HepG2 (cell line): ENCODE data around the gene PRR30. TPM values are rescaled to one million over a fixed set of nuclear protein-coding genes. Genes with fewer than 3 reads are reported as not detected.

ENCODE experiments used
- AGO2 ChIP-seq: fragments of 200-400 bp; formaldehyde crosslinking; optimal IDR thresholded peaks from 2 replicates; pipeline ENCODE3; 2017; ENCODE audit warnings: mild to moderate bottlenecking, low read depth, low read length, moderate library complexity
- ATF7 ChIP-seq, 2 experiments: fragments of 450-650 bp in 1 of 2; sonication (generic) in 1 of 2; formaldehyde crosslinking in 1 of 2; IDR thresholded peaks; 2 replicates each; pipeline versions ENCODE4 v1.4.0 to v1.6.1; 2016 to 2020; ENCODE audit warnings: antibody characterized with exemption in 1 of 2, mild to moderate bottlenecking in 1 of 2, missing genetic modification reagents in 1 of 2
- GATA4 ChIP-seq: sonication (generic); IDR thresholded peaks from 2 replicates; pipeline ENCODE4 v1.6.1; 2016; ENCODE audit warnings: antibody characterized with exemption, low read depth, borderline replicate concordance
- GATAD1 ChIP-seq: IDR thresholded peaks from 2 replicates; pipeline ENCODE4 v1.6.1; 2016; ENCODE audit warnings: missing genetic modification reagents, missing compliant biosample characterization
- HMG20B ChIP-seq: conservative IDR thresholded peaks from 2 replicates; pipeline ENCODE4 v1.6.1; 2016; ENCODE audit warnings: missing genetic modification reagents, missing compliant biosample characterization
- HOXA7 ChIP-seq: sonication (generic); formaldehyde crosslinking; IDR thresholded peaks from 2 replicates; pipeline ENCODE4 v1.8.1; 2022; ENCODE audit warnings: mild to moderate bottlenecking, missing genetic modification reagents, moderate library complexity
- NFIC ChIP-seq: IDR thresholded peaks from 2 replicates; pipeline ENCODE4 v1.6.1; 2012; ENCODE audit warnings: mild to moderate bottlenecking, low read length, inconsistent platforms
- NPAS2 ChIP-seq: sonication (generic); formaldehyde crosslinking; IDR thresholded peaks from 2 replicates; pipeline ENCODE4 v1.8.0; 2022; ENCODE audit warnings: mild to moderate bottlenecking, missing genetic modification reagents, borderline replicate concordance
- NR2F6 ChIP-seq, 2 experiments: IDR thresholded peaks; 2 replicates each; pipeline ENCODE4 v1.6.1; 2016; ENCODE audit warnings: antibody characterized with exemption in 1 of 2, mild to moderate bottlenecking in 1 of 2
- RFX1 ChIP-seq: fragments of 450-650 bp; IDR thresholded peaks from 2 replicates; pipeline ENCODE4 v1.6.1; 2017
- ZBTB42 ChIP-seq: sonication (generic); formaldehyde crosslinking; IDR thresholded peaks from 2 replicates; pipeline ENCODE4 v1.5.0; 2020; ENCODE audit warnings: mild to moderate bottlenecking, missing genetic modification reagents
- ZIK1 ChIP-seq: sonication (generic); formaldehyde crosslinking; IDR thresholded peaks from 2 replicates; pipeline ENCODE4 v1.5.0; 2020; ENCODE audit warnings: mild to moderate bottlenecking, low read depth, missing genetic modification reagents, borderline replicate concordance
- ZKSCAN8 ChIP-seq: IDR thresholded peaks from 2 replicates; pipeline ENCODE4 v1.6.1; 2016; ENCODE audit warnings: borderline replicate concordance, missing genetic modification reagents, missing compliant biosample characterization
- ZNF136 ChIP-seq: sonication (generic); formaldehyde crosslinking; IDR thresholded peaks from 2 replicates; pipeline ENCODE4 v1.8.1; 2022; ENCODE audit warnings: low read depth, mild to moderate bottlenecking, moderate library complexity, missing genetic modification reagents
- ZNF180 ChIP-seq: sonication (generic); formaldehyde crosslinking; IDR thresholded peaks from 2 replicates; pipeline ENCODE4 v1.4.0; 2020; ENCODE audit warnings: low read depth, missing genetic modification reagents, borderline replicate concordance
- ZNF230 ChIP-seq: sonication (generic); formaldehyde crosslinking; IDR thresholded peaks from 2 replicates; pipeline ENCODE4 v1.4.0; 2020; ENCODE audit warnings: mild to moderate bottlenecking, missing genetic modification reagents
- ZNF260 ChIP-seq: sonication (generic); formaldehyde crosslinking; IDR thresholded peaks from 2 replicates; pipeline ENCODE4 v1.4.0; 2020; ENCODE audit warnings: missing genetic modification reagents, low read depth, mild to moderate bottlenecking, borderline replicate concordance
- ZNF264 ChIP-seq: sonication (generic); formaldehyde crosslinking; IDR thresholded peaks from 2 replicates; pipeline ENCODE4 v1.4.0; 2020; ENCODE audit warnings: missing genetic modification reagents
- ZNF317 ChIP-seq: sonication (generic); formaldehyde crosslinking; IDR thresholded peaks from 2 replicates; pipeline ENCODE4 v1.5.0; 2020; ENCODE audit warnings: mild to moderate bottlenecking, missing genetic modification reagents
- ZNF572 ChIP-seq: sonication (generic); formaldehyde crosslinking; IDR thresholded peaks from 2 replicates; pipeline ENCODE4 v1.5.1; 2020; ENCODE audit warnings: mild to moderate bottlenecking, missing genetic modification reagents
- ZNF598 ChIP-seq: sonication (generic); formaldehyde crosslinking; IDR thresholded peaks from 2 replicates; pipeline ENCODE4 v1.5.1; 2020; ENCODE audit warnings: mild to moderate bottlenecking, missing genetic modification reagents, borderline replicate concordance
- ZNF605 ChIP-seq: sonication (generic); formaldehyde crosslinking; IDR thresholded peaks from 2 replicates; pipeline ENCODE4 v1.8.0; 2022; ENCODE audit warnings: mild to moderate bottlenecking, missing genetic modification reagents
- ZNF7 ChIP-seq: IDR thresholded peaks from 2 replicates; pipeline ENCODE4 v1.6.1; 2016; ENCODE audit warnings: missing biosample characterization, missing genetic modification reagents
- ZNF775 ChIP-seq: sonication (generic); formaldehyde crosslinking; IDR thresholded peaks from 2 replicates; pipeline ENCODE4 v1.4.0; 2020; ENCODE audit warnings: missing genetic modification reagents, mild to moderate bottlenecking, moderate library complexity, borderline replicate concordance
- polyA plus RNA-seq, 8 experiments: library from polyadenylated mRNA; depleted of rRNA in 3 of 8; stranded (reverse) in 7 of 8; unstranded in 1 of 8; fragments of >200 nt; fragmentation: Illumina TruSeq in 4 of 8; extraction: Trizol in 4 of 8; gene quantifications; 2 replicates each; pipeline versions ENCODE4 v1.2.1 to v1.2.3, GENCODE V29; 2011 to 2016; ENCODE audit warnings: low read depth in 4 of 8, missing spikeins in 1 of 8, mixed read lengths in 1 of 8; ENCODE audit not compliant: insufficient read depth in 1 of 8
- total RNA-seq, 5 experiments: library from RNA; depleted of rRNA; stranded (reverse); fragments of >200 nt; fragmentation: Illumina TruSeq; extraction: Trizol; gene quantifications; 2 replicates each; pipeline ENCODE4 v1.2.3, GENCODE V29; 2016; ENCODE audit warnings: low read depth in 1 of 5
- TF ChIP-seq, protein P1 (sequence below): sonication (generic); formaldehyde crosslinking; IDR thresholded peaks from 2 replicates; pipeline ENCODE4 v1.5.0; 2020; ENCODE audit warnings: missing genetic modification reagents
- TF ChIP-seq, protein P2 (sequence below): sonication (generic); formaldehyde crosslinking; IDR thresholded peaks from 2 replicates; pipeline ENCODE4 v1.4.0; 2020; ENCODE audit warnings: mild to moderate bottlenecking, missing genetic modification reagents
- TF ChIP-seq, protein P3 (sequence below): sonication (generic); formaldehyde crosslinking; IDR thresholded peaks from 2 replicates; pipeline ENCODE4 v1.5.0; 2020; ENCODE audit warnings: missing genetic modification reagents

Gene PRR30
- total and polyA plus RNA-seq, 2 of the 13 experiments (the other 11 are each of a cell fraction or from before 2014, with no cell fraction given) = not detected

DNA sequence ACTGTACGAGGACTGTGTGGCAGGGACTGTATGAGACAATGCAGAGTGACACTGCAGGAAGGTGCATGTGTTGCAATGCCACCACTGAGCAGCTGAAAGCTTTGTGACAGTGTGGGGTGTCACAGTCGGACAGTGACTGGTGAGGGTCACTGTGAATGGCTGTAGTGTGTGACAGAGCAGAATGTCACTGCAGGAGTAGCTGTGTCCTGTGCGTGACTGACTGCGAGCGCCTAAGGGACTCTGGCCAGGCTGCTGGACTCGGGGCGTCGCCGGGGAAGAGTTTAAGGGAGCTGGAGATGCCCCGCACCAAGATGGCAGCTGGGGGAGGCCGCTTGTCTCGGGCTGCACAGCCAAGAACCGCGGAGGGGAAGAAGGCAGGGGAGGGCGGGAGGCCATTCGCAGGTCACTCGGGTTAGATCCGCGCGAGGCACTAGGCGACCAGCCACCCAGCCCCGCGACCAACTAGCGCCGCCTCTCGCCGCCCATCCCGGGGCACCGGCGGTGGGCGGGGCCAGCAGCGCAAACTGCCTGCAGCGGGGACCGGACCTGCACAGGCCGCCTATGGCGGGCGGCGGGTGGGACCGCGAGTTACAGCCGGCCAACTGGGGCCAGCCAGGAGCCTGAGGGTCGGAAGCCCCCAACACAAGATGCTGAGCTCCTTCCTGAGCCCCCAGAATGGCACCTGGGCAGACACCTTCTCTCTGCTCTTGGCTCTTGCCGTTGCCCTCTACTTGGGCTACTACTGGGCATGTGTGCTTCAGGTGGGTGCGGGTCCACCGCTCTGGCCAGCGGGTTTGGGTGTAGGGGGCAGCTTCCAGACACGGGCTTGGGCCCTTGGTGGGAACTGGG, 15.7 kb downstream of the PRR30 start, which contains the start of gene ABHD1 (continued):
- no peak for TF ChIP-seq ATF7 (IDR thresholded peaks at IDR 0.05)
- no peak for TF ChIP-seq ATF7 (CRISPR knock-in tag; IDR thresholded peaks at IDR 0.05)
- TF ChIP-seq ZKSCAN8 (CRISPR knock-in tag) = no peak
- TF ChIP-seq ZNF598 (CRISPR knock-in tag) = no peak
- no peak for TF ChIP-seq ZNF7
- peak; percentile 35; the same call in 1 of the 2 replicates for TF ChIP-seq ZNF317 (CRISPR knock-in tag)
- no peak for TF ChIP-seq ZIK1
- TF ChIP-seq ZNF605 (CRISPR knock-in tag) = peak; percentile 48
- peak; percentile 58; the same call in 1 of the 2 replicates for TF ChIP-seq GATA4
- TF ChIP-seq ZNF136 = no peak
- TF ChIP-seq ZNF572 (CRISPR knock-in tag) = no peak
- TF ChIP-seq NR2F6 (IDR thresholded peaks at IDR 0.05) = no peak
- TF ChIP-seq NR2F6 (CRISPR knock-in tag; IDR thresholded peaks at IDR 0.05) = no peak
- no peak for TF ChIP-seq HMG20B (CRISPR knock-in tag)
- no peak for TF ChIP-seq ZNF260 (CRISPR knock-in tag)
- TF ChIP-seq RFX1 = no peak
- TF ChIP-seq, protein P1, sequence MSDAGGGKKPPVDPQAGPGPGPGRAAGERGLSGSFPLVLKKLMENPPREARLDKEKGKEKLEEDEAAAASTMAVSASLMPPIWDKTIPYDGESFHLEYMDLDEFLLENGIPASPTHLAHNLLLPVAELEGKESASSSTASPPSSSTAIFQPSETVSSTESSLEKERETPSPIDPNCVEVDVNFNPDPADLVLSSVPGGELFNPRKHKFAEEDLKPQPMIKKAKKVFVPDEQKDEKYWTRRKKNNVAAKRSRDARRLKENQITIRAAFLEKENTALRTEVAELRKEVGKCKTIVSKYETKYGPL (CRISPR knock-in tag) = no peak
- no peak for TF ChIP-seq GATAD1 (CRISPR knock-in tag)
- TF ChIP-seq HOXA7 (CRISPR knock-in tag) = no peak
- TF ChIP-seq ZNF775 (CRISPR knock-in tag) = no peak
- 0 out of 2 replicates have a peak, but pooled peaks have one; percentile 46 for TF ChIP-seq ZNF264 (CRISPR knock-in tag)
- TF ChIP-seq, protein P2, sequence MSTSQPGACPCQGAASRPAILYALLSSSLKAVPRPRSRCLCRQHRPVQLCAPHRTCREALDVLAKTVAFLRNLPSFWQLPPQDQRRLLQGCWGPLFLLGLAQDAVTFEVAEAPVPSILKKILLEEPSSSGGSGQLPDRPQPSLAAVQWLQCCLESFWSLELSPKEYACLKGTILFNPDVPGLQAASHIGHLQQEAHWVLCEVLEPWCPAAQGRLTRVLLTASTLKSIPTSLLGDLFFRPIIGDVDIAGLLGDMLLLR (CRISPR knock-in tag) = no peak
- TF ChIP-seq NPAS2 (CRISPR knock-in tag) = no peak
- TF ChIP-seq ZNF230 (CRISPR knock-in tag) = peak; percentile 85
- TF ChIP-seq ZNF180 (CRISPR knock-in tag) = no peak
- no peak for TF ChIP-seq ZBTB42 (CRISPR knock-in tag)
- TF ChIP-seq NFIC = no peak
- TF ChIP-seq, protein P3, sequence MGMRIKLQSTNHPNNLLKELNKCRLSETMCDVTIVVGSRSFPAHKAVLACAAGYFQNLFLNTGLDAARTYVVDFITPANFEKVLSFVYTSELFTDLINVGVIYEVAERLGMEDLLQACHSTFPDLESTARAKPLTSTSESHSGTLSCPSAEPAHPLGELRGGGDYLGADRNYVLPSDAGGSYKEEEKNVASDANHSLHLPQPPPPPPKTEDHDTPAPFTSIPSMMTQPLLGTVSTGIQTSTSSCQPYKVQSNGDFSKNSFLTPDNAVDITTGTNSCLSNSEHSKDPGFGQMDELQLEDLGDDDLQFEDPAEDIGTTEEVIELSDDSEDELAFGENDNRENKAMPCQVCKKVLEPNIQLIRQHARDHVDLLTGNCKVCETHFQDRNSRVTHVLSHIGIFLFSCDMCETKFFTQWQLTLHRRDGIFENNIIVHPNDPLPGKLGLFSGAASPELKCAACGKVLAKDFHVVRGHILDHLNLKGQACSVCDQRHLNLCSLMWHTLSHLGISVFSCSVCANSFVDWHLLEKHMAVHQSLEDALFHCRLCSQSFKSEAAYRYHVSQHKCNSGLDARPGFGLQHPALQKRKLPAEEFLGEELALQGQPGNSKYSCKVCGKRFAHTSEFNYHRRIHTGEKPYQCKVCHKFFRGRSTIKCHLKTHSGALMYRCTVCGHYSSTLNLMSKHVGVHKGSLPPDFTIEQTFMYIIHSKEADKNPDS (CRISPR knock-in tag) = no peak; the same call in 1 of the 2 replicates
- peak; percentile 27 for TF ChIP-seq AGO2
